Endothelial cell (in vitro differentiated cells): Measurements from ENCODE around the gene EGFLAM. TPM values are rescaled to one million over a fixed set of nuclear protein-coding genes. Genes with fewer than 3 reads are reported as not detected.

ENCODE experiments used
- DNase-seq: peaks from one replicate; pipeline ENCODE4 v3.0.0; 2021; ENCODE audit warnings: low spot score
- H3K27ac Mint-ChIP-seq: one replicate; pipeline ENCODE4 v1.8.0; 2021; ENCODE audit warnings: mixed read lengths, inconsistent platforms; ENCODE audit not compliant: unreplicated experiment
- H3K27me3 Mint-ChIP-seq: one replicate; pipeline ENCODE4 v1.8.0; 2021; ENCODE audit warnings: mild to moderate bottlenecking, moderate library complexity, mixed read lengths, inconsistent platforms; ENCODE audit not compliant: unreplicated experiment
- H3K36me3 Mint-ChIP-seq: one replicate; pipeline ENCODE4 v1.8.0; 2021; ENCODE audit warnings: mild to moderate bottlenecking, low read depth, mixed read lengths, inconsistent platforms; ENCODE audit not compliant: unreplicated experiment
- H3K4me1 Mint-ChIP-seq: one replicate; pipeline ENCODE4 v1.8.0; 2021; ENCODE audit warnings: mild to moderate bottlenecking, mixed read lengths, inconsistent platforms; ENCODE audit not compliant: unreplicated experiment
- H3K4me3 Mint-ChIP-seq: one replicate; pipeline ENCODE4 v1.8.0; 2021; ENCODE audit warnings: mild to moderate bottlenecking, mixed read lengths, inconsistent platforms; ENCODE audit not compliant: unreplicated experiment
- H3K9me3 Mint-ChIP-seq: one replicate; pipeline ENCODE4 v1.8.0; 2021; ENCODE audit warnings: mixed read lengths, inconsistent platforms; ENCODE audit not compliant: unreplicated experiment
- CTCF ChIP-seq: fragments of 200-600 bp; sonication (generic); IDR thresholded peaks from one replicate; pipeline ENCODE4 v1.5.0; 2021; ENCODE audit warnings: antibody characterized with exemption; ENCODE audit not compliant: unreplicated experiment
- total RNA-seq: library from RNA; stranded (reverse); fragmentation: NEBNext Ultra II Directional; extraction: Animal tissue kit (Norgen Biotek cat#: 25700); gene quantifications from one replicate; pipeline ENCODE4 v1.2.1, GENCODE V29; 2021; ENCODE audit not compliant: unreplicated experiment

Gene EGFLAM
- total RNA-seq, 1 donor from 2014 or later, result 29.6 TPM

GRCh38 chr5:38420246-38420645 lies 161.9 kb downstream of the EGFLAM start:
- no peak overlapping the region for H3K27ac Mint-ChIP-seq

GRCh38 chr5:38420691-38421390 lies 162.5 kb downstream of the EGFLAM start:
- H3K4me3 Mint-ChIP-seq, result no peak overlapping the region

More at GRCh38 chr5:38420246-38420645, 161.9 kb downstream of the EGFLAM start:
- Mint-ChIP-seq H3K36me3 (no peaks in the 10 kb centered on the region), H3K9me3 (no peaks in the 10 kb centered on the region), H3K4me1 (peaks cover 8% of the 10 kb centered on the region), H3K4me3 (no peak overlapping the region), H3K27me3 (no peaks in the 10 kb centered on the region)
- no peak for TF ChIP-seq CTCF
- no peak for DNase-seq

GRCh38 chr5:38422622-38423021 lies 164.3 kb downstream of the EGFLAM start:
- no peak overlapping the region for H3K27ac Mint-ChIP-seq
- no peak for DNase-seq
- no peaks in the 10 kb centered on the region for H3K36me3 Mint-ChIP-seq
- no peaks in the 10 kb centered on the region for H3K9me3 Mint-ChIP-seq
- H3K27me3 Mint-ChIP-seq, result no peaks in the 10 kb centered on the region
- TF ChIP-seq CTCF, result no peak
- H3K4me3 Mint-ChIP-seq, result no peak overlapping the region
- H3K4me1 Mint-ChIP-seq, result peaks cover 17% of the 10 kb centered on the region

More at GRCh38 chr5:38420691-38421390, 162.5 kb downstream of the EGFLAM start:
- Mint-ChIP-seq H3K27ac (no peak overlapping the region), H3K9me3 (no peaks in the 10 kb centered on the region), H3K4me1 (peaks cover 8% of the 10 kb centered on the region), H3K36me3 (no peaks in the 10 kb centered on the region), H3K27me3 (no peaks in the 10 kb centered on the region)
- peak; percentile 63 for DNase-seq
- peak; percentile 68 for TF ChIP-seq CTCF

GRCh38 chr5:38423276-38424147 lies 165.2 kb downstream of the EGFLAM start:
- Mint-ChIP-seq H3K4me3 (no peak overlapping the region), H3K4me1 (peaks cover 17% of the 10 kb centered on the region), H3K27ac (no peak overlapping the region), H3K27me3 (no peaks in the 10 kb centered on the region), H3K36me3 (no peaks in the 10 kb centered on the region), H3K9me3 (no peaks in the 10 kb centered on the region)
- DNase-seq, result no peak
- no peak for TF ChIP-seq CTCF
